Activated naive CD4-positive, alpha-beta T cell treated with anti-CD3 and anti-CD28 coated beads, Interleukin-2, amount 50 U/mL, for 24 hours (primary cell): ENCODE data around the gene TBKBP1.

Source experiments
- H3K27ac Mint-ChIP-seq: one replicate; pipeline ENCODE4 v1.8.0; 2021; ENCODE audit warnings: mild to moderate bottlenecking, mixed read lengths
- H3K27me3 Mint-ChIP-seq: one replicate; pipeline ENCODE4 v1.8.0; 2021; ENCODE audit warnings: mixed read lengths
- H3K36me3 Mint-ChIP-seq: one replicate; pipeline ENCODE4 v1.8.0; 2021; ENCODE audit warnings: mixed read lengths
- H3K4me1 Mint-ChIP-seq: one replicate; pipeline ENCODE4 v1.8.0; 2021; ENCODE audit warnings: mixed read lengths
- H3K4me3 Mint-ChIP-seq: one replicate; pipeline ENCODE4 v1.8.0; 2021; ENCODE audit warnings: mild to moderate bottlenecking, mixed read lengths
- H3K9me3 Mint-ChIP-seq: one replicate; pipeline ENCODE4 v1.8.0; 2021; ENCODE audit warnings: mixed read lengths

Gene TBKBP1

GRCh38 chr17:47693731-47694580, at the start of gene TBKBP1:
TSS of gene TBKBP1 (plus strand) at chr17:47694161. CDS start at chr17:47696113, 1,952 bp downstream.
- H3K4me1 Mint-ChIP-seq: peaks cover 53% of the 10 kb centered on the region
- peak within 1 kb of the TSS; percentile 99 for H3K4me3 Mint-ChIP-seq
- H3K27me3 Mint-ChIP-seq: no peaks in the 10 kb centered on the region
- H3K36me3 Mint-ChIP-seq: peaks cover 4% of the 10 kb centered on the region
- peak within 1 kb of the TSS; percentile 99 for H3K27ac Mint-ChIP-seq
- no peaks in the 10 kb centered on the region for H3K9me3 Mint-ChIP-seq

DNA sequence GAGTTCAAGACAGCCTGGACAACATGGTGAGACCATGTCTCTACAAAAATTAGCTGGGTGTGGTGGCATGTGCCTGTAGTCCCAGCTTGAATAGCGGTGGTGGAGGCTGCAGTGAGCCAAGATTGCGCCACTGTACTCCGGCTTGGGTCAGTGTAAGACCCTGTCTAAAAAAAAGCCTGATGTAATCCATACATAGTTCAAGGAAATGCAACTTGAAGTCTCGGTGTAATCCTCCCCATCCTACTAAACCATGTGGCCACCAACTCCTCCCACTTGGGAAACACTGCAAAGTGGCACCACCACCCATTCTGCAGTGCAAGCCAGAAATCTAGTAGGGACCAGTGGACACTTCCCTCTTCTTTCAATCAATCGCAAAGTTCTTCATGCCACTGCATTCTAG, 49.6 kb upstream of the TBKBP1 start:
- H3K9me3 Mint-ChIP-seq: no peaks in the 10 kb centered on the region

DNA sequence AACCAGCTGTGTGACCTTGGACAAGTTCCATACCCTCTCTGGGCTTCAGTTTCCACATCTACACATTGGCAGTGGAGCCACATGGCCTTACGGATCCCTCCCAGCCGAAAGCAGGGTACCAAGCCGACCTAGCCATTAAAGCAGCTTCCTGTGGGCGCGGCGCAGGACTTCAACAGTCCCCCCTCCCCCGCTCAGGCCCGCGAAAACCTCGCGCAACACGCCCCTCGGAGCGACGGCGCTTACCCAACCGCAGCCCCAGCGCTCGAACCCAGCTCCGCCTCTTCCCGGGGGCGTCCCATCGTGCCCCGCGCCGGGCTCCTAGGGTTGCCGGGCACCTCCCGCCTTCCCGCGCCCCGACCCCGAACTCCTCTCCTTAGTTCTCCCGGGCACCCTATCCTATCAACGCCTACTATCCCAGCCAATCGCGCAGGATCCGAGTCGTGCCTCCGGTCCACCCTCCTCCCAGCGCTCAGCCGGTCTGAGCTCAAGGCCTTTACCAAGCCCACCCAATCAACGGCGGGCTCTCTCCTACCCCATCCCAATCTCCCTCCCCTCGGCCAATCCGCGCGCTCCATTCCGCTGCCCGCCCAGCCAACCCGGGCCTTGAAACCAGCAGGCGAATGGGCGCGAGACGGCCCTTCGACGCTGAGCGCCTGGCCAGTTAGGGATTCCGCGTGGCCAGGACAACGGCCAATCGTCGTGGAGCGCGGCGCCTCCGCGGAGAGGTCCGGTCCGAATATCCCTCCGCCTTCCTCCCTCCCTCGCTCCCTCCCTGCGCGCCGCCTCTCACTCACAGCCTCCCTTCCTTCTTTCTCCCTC, 44.6 kb upstream of the TBKBP1 start, which contains the start of gene KPNB1:
TSS of gene KPNB1 (plus strand) at position 767 of the 819 bp plus-strand sequence. CDS start 326 bp downstream, outside the sequence.
- Mint-ChIP-seq H3K4me1 (peaks cover 51% of the 10 kb centered on the region), H3K27me3 (no peaks in the 10 kb centered on the region), H3K4me3 (peak within 1 kb of the TSS; percentile 99), H3K36me3 (peaks cover 28% of the 10 kb centered on the region), H3K9me3 (no peaks in the 10 kb centered on the region), H3K27ac (peak within 1 kb of the TSS; percentile 99)

More for the DNA sequence above, 49.6 kb upstream of the TBKBP1 start:
- peaks cover 1% of the 10 kb centered on the region for H3K36me3 Mint-ChIP-seq
- no peaks in the 10 kb centered on the region for H3K27me3 Mint-ChIP-seq
- no peak overlapping the region for H3K27ac Mint-ChIP-seq
- H3K4me1 Mint-ChIP-seq: peaks cover 24% of the 10 kb centered on the region
- H3K4me3 Mint-ChIP-seq: no peak overlapping the region

- Mint-ChIP-seq H3K9me3 (no peaks in the 10 kb centered on the region), H3K27ac (peak overlapping the region; percentile 99), H3K27me3 (no peaks in the 10 kb centered on the region), H3K4me1 (peaks cover 53% of the 10 kb centered on the region), H3K4me3 (peak overlapping the region; percentile 98), H3K36me3 (peaks cover 29% of the 10 kb centered on the region)
These were observed 43.9 kb upstream of the TBKBP1 start for GRCh38 chr17:47649972-47650524.

DNA sequence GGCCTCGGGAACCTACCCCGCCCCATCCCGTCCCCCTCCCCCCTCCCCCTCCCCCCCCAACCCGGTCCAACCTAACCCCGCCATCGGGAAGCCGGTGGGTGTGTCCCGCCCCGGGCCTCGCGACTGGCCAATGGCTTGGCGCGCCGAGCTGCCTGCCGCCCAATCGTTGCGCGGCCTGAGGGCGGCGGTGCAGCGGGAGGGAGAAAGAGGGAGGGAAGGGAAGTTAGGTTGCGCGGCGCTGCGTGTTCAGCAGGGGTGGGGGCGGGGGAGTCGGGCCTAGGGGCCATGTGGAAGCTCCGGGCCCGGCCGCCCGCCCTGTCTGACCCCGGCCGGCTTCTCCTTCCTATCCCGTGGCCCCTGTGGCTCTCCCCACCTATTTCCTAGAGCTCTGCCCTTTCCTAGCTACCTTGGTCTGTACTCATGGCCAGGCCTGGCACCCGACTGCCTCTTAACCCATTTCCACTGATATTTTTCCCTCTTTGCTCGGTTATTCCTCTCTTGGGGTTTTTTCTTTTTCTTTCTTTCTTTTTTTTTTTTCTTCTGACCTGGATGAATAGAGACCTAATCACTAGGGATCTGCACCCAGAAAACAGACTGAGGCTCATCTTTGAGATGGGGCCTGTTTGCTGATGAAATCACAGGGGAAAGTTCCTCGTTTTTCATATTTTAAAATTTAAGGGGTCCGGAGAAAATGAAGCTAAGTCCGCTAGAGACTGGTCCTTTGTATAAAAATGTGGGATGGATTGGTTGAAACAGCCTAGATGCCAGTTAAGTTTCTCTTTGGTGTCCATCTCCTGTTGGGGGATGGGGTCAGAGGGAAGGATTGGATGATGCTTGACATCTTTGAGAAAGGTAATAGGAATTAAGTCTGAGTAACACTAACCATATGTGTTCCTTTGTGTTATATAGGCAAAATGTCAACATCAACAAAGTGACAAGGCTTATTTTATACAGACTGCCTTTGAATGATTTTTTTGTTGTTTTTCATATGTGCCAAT, 43.1 kb upstream of the TBKBP1 start:
- H3K4me3 Mint-ChIP-seq: peak overlapping the region; percentile 99
- H3K4me1 Mint-ChIP-seq: peaks cover 59% of the 10 kb centered on the region
- peaks cover 35% of the 10 kb centered on the region for H3K36me3 Mint-ChIP-seq
- H3K9me3 Mint-ChIP-seq: no peaks in the 10 kb centered on the region
- H3K27me3 Mint-ChIP-seq: no peaks in the 10 kb centered on the region
- H3K27ac Mint-ChIP-seq: peak overlapping the region; percentile 99

GRCh38 chr17:47651704-47652103, 42.3 kb upstream of the TBKBP1 start:
- Mint-ChIP-seq H3K36me3 (peaks cover 38% of the 10 kb centered on the region), H3K27ac (peak overlapping the region; percentile 99), H3K27me3 (no peaks in the 10 kb centered on the region), H3K4me1 (peaks cover 65% of the 10 kb centered on the region), H3K4me3 (peak overlapping the region; percentile 99), H3K9me3 (no peaks in the 10 kb centered on the region)

- Mint-ChIP-seq H3K36me3 (peaks cover 39% of the 10 kb centered on the region), H3K4me3 (peak overlapping the region; percentile 99), H3K9me3 (no peaks in the 10 kb centered on the region), H3K4me1 (peaks cover 69% of the 10 kb centered on the region), H3K27ac (peak overlapping the region; percentile 46), H3K27me3 (no peaks in the 10 kb centered on the region)
These were observed 41.4 kb upstream of the TBKBP1 start for GRCh38 chr17:47652570-47652969.

GRCh38 chr17:47653442-47653841, 40.5 kb upstream of the TBKBP1 start:
- Mint-ChIP-seq H3K9me3 (no peaks in the 10 kb centered on the region), H3K27me3 (no peaks in the 10 kb centered on the region), H3K36me3 (peaks cover 41% of the 10 kb centered on the region), H3K27ac (peak overlapping the region; percentile 56), H3K4me3 (peak overlapping the region; percentile 72), H3K4me1 (peaks cover 67% of the 10 kb centered on the region)

- Mint-ChIP-seq H3K36me3 (peaks cover 45% of the 10 kb centered on the region), H3K27me3 (no peaks in the 10 kb centered on the region), H3K4me3 (peak overlapping the region; percentile 68), H3K9me3 (no peaks in the 10 kb centered on the region), H3K27ac (peak overlapping the region; percentile 84), H3K4me1 (peaks cover 69% of the 10 kb centered on the region)
These were observed 39.0 kb upstream of the TBKBP1 start for GRCh38 chr17:47654991-47655390.

DNA sequence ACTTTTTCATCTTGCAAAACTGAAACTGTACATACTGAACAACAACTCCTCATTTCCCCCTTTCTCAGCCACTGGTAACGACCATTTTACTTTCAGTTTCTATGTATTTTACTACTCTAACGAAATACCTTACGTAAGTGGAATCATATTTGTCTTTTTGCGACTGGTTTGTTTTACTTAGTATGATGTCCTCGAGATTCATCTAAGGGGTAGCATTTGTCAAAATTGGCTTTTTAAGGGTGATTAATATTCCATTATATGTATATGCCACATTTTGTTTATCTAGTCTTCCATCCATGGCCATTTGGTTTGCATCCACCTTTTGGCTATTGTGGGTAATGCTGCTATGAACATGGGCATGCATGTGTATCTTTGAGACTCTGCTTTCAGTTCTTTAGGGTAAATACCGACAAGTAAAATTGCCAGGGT, 33.9 kb upstream of the TBKBP1 start:
- Mint-ChIP-seq H3K4me3 (peak overlapping the region; percentile 82), H3K27me3 (no peaks in the 10 kb centered on the region), H3K9me3 (no peaks in the 10 kb centered on the region), H3K4me1 (peaks cover 52% of the 10 kb centered on the region), H3K36me3 (peaks cover 25% of the 10 kb centered on the region), H3K27ac (peak overlapping the region; percentile 94)

GRCh38 chr17:47663912-47664623, 29.9 kb upstream of the TBKBP1 start:
- peak overlapping the region; percentile 89 for H3K27ac Mint-ChIP-seq
- H3K9me3 Mint-ChIP-seq: no peaks in the 10 kb centered on the region
- H3K4me1 Mint-ChIP-seq: peaks cover 28% of the 10 kb centered on the region
- no peaks in the 10 kb centered on the region for H3K27me3 Mint-ChIP-seq
- peaks cover 13% of the 10 kb centered on the region for H3K36me3 Mint-ChIP-seq
- peak overlapping the region; percentile 67 for H3K4me3 Mint-ChIP-seq

GRCh38 chr17:47664624-47664941, 29.4 kb upstream of the TBKBP1 start:
- H3K27ac Mint-ChIP-seq: peak overlapping the region; percentile 89
- no peaks in the 10 kb centered on the region for H3K27me3 Mint-ChIP-seq
- peaks cover 30% of the 10 kb centered on the region for H3K4me1 Mint-ChIP-seq
- H3K36me3 Mint-ChIP-seq: peaks cover 13% of the 10 kb centered on the region
- peak overlapping the region; percentile 67 for H3K4me3 Mint-ChIP-seq
- H3K9me3 Mint-ChIP-seq: no peaks in the 10 kb centered on the region

- no peak overlapping the region for H3K4me3 Mint-ChIP-seq
- no peak overlapping the region for H3K27ac Mint-ChIP-seq
- H3K36me3 Mint-ChIP-seq: peaks cover 15% of the 10 kb centered on the region
- peaks cover 29% of the 10 kb centered on the region for H3K4me1 Mint-ChIP-seq
- H3K27me3 Mint-ChIP-seq: no peaks in the 10 kb centered on the region
- no peaks in the 10 kb centered on the region for H3K9me3 Mint-ChIP-seq
These were observed 28.3 kb upstream of the TBKBP1 start for GRCh38 chr17:47665655-47666054.

- peaks cover 33% of the 10 kb centered on the region for H3K4me1 Mint-ChIP-seq
- no peak overlapping the region for H3K27ac Mint-ChIP-seq
- H3K36me3 Mint-ChIP-seq: peaks cover 19% of the 10 kb centered on the region
- H3K27me3 Mint-ChIP-seq: no peaks in the 10 kb centered on the region
- no peaks in the 10 kb centered on the region for H3K9me3 Mint-ChIP-seq
- no peak overlapping the region for H3K4me3 Mint-ChIP-seq
These were observed 24.9 kb upstream of the TBKBP1 start for GRCh38 chr17:47669081-47669480.
